K562 (cell line): Measurements from ENCODE around the gene ZNF487. TPM values are rescaled to one million over a fixed set of nuclear protein-coding genes. Genes with fewer than 3 reads are reported as not detected.

Experiments used
- polyA plus RNA-seq, 8 experiments: library from polyadenylated mRNA; depleted of rRNA in 4 of 8; stranded (reverse) in 5 of 8; unstranded in 3 of 8; fragments of >200 nt; fragmentation: Nextera tagmentation in 2 of 8; fragmentation: Illumina TruSeq in 1 of 8; extraction: Ambion mirVana in 2 of 8; extraction: Trizol in 1 of 8; gene quantifications; 2 replicates each; pipeline versions ENCODE4 v1.2.1 to v1.2.3, GENCODE V29; 2011 to 2014; ENCODE audit warnings: inconsistent platforms in 1 of 8, missing spikeins in 1 of 8
- total RNA-seq, 7 experiments: library from RNA; depleted of rRNA in 6 of 7; stranded (reverse); fragments of >200 nt in 6 of 7; fragmentation: Illumina TruSeq in 2 of 7; extraction: Trizol in 2 of 7; gene quantifications; 2 replicates each; pipeline versions ENCODE4 v1.2.1 to v1.2.3, GENCODE V29; 2011 to 2021; ENCODE audit warnings: low replicate concordance in 1 of 7
- TF ChIP-seq, protein P1 (sequence below): fragments of 450-650 bp; IDR thresholded peaks from 2 replicates; pipeline ENCODE4 v1.6.1; 2016; ENCODE audit warnings: mild to moderate bottlenecking, moderate library complexity

The ZNF487 gene
- total and polyA plus RNA-seq, 9 of the 15 experiments (the other 6 are each of a cell fraction or from before 2014, with no cell fraction given): 1.9 to 6.5 (median 4.2) TPM

DNA sequence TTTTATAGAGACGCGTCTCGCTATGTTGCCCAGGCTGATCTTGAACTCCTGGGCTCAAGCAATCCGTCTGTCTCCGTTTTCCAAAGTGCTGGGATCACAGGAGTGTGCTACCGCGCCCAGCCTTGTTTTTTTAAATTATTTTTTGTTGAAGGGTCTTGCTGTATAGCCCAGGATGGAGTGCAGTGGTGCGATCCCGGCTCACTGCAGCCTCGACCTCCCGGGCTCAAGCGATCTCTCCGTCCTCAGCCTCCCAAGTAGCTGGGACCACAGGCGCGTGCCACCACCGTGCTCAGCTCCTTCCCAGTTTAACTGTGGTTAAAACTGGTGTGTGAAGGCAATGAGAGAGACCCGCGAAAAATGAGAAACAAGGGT is 16.9 kb upstream of the ZNF487 start (continued):
- TF ChIP-seq, protein P1, sequence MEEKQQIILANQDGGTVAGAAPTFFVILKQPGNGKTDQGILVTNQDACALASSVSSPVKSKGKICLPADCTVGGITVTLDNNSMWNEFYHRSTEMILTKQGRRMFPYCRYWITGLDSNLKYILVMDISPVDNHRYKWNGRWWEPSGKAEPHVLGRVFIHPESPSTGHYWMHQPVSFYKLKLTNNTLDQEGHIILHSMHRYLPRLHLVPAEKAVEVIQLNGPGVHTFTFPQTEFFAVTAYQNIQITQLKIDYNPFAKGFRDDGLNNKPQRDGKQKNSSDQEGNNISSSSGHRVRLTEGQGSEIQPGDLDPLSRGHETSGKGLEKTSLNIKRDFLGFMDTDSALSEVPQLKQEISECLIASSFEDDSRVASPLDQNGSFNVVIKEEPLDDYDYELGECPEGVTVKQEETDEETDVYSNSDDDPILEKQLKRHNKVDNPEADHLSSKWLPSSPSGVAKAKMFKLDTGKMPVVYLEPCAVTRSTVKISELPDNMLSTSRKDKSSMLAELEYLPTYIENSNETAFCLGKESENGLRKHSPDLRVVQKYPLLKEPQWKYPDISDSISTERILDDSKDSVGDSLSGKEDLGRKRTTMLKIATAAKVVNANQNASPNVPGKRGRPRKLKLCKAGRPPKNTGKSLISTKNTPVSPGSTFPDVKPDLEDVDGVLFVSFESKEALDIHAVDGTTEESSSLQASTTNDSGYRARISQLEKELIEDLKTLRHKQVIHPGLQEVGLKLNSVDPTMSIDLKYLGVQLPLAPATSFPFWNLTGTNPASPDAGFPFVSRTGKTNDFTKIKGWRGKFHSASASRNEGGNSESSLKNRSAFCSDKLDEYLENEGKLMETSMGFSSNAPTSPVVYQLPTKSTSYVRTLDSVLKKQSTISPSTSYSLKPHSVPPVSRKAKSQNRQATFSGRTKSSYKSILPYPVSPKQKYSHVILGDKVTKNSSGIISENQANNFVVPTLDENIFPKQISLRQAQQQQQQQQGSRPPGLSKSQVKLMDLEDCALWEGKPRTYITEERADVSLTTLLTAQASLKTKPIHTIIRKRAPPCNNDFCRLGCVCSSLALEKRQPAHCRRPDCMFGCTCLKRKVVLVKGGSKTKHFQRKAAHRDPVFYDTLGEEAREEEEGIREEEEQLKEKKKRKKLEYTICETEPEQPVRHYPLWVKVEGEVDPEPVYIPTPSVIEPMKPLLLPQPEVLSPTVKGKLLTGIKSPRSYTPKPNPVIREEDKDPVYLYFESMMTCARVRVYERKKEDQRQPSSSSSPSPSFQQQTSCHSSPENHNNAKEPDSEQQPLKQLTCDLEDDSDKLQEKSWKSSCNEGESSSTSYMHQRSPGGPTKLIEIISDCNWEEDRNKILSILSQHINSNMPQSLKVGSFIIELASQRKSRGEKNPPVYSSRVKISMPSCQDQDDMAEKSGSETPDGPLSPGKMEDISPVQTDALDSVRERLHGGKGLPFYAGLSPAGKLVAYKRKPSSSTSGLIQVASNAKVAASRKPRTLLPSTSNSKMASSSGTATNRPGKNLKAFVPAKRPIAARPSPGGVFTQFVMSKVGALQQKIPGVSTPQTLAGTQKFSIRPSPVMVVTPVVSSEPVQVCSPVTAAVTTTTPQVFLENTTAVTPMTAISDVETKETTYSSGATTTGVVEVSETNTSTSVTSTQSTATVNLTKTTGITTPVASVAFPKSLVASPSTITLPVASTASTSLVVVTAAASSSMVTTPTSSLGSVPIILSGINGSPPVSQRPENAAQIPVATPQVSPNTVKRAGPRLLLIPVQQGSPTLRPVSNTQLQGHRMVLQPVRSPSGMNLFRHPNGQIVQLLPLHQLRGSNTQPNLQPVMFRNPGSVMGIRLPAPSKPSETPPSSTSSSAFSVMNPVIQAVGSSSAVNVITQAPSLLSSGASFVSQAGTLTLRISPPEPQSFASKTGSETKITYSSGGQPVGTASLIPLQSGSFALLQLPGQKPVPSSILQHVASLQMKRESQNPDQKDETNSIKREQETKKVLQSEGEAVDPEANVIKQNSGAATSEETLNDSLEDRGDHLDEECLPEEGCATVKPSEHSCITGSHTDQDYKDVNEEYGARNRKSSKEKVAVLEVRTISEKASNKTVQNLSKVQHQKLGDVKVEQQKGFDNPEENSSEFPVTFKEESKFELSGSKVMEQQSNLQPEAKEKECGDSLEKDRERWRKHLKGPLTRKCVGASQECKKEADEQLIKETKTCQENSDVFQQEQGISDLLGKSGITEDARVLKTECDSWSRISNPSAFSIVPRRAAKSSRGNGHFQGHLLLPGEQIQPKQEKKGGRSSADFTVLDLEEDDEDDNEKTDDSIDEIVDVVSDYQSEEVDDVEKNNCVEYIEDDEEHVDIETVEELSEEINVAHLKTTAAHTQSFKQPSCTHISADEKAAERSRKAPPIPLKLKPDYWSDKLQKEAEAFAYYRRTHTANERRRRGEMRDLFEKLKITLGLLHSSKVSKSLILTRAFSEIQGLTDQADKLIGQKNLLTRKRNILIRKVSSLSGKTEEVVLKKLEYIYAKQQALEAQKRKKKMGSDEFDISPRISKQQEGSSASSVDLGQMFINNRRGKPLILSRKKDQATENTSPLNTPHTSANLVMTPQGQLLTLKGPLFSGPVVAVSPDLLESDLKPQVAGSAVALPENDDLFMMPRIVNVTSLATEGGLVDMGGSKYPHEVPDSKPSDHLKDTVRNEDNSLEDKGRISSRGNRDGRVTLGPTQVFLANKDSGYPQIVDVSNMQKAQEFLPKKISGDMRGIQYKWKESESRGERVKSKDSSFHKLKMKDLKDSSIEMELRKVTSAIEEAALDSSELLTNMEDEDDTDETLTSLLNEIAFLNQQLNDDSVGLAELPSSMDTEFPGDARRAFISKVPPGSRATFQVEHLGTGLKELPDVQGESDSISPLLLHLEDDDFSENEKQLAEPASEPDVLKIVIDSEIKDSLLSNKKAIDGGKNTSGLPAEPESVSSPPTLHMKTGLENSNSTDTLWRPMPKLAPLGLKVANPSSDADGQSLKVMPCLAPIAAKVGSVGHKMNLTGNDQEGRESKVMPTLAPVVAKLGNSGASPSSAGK: peak; percentile 89
